Measurements from ENCODE around the gene GOLM1.

The GOLM1 gene

DNA sequence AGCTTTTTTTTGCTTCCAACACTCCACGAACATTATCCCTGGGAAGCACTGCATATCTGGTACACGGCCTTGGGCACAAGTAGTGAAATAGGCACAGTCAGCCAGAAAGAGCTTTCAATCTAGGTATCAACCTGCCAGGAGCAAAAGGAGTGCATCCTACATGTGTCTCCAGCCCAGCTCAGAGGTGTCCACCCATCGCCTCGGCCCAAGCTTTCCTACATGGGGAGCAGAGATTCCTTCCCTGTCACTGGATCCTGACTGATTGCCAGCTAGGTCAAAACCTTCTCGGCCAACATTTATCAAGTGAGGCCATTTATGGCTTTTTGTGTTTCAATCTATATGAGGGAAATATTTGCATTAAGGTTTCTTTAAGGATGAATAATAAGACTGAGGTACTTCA is 55.8 kb downstream of the GOLM1 start:
- DNase-seq: no peak

DNA sequence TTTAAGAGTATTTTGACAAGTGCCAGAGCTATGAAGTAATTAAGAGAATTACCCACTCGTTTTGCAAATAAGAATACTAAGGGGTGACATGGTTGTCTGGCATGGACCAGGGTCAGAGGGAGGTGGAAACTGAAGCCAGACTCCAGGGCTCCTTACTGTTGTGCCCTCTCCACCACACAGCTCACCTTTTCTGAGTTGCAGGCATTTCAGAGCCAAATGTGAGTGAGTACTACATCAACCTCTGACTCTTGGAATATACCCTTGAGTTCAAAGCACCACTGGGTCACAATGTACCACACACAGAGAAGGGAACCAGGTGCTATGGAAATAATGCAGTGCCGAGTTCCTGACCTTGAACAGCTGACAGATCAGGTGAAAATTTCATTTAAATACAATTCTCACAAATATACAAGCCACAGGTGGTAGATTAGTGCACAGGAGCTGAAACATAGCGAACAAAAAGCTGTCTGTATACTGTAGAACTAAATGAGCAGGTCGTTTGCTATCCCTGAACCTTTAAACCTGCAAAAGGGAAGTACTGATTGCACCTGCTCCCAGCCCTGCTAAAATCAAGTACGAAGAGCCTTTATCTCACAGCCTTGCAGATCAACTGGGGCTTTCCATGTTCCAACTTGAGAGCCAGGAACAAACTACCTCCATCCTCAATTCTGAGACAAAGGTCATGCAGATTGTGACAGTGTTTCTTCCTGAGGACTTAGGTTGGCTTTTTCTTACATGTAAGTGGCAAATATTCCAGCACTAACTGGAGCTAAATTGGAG is 57.0 kb downstream of the GOLM1 start:
- DNase-seq: no peak

DNA sequence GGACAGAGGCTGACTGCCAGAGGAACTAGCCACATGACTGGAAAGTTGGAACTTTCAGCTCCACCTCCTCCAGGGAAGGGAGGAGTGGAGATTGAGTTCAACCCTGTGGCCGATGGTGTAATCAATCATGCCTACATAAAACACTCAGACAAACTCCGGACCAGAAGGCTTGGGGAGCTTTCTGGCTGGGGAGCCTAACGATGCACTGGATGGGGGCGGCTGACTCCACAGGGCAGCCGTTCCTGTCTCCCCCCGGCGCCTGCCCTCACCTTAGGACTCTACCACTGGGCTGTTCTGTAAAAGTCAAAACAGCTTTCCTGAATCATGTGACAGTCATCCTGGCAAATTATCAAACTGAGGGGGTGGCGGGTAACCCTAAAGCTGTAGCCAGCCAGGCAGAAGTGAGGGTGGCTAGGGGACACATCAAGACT is 58.0 kb downstream of the GOLM1 start:
- no peak for DNase-seq

DNA sequence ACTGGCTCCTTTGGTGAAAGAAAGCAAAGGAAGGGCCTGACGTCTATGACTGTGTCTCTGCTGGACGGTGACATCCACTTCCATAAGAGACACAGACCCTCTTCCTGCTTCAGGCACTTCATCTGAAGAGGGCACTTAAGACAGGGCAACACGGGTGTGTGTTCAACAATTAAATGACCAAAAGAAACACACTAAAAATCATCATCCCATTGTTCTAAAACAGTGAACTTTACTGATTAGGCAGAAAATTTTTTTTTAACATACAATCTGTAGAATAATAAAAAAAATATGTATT is 58.5 kb downstream of the GOLM1 start:
- no peak for DNase-seq

DNA sequence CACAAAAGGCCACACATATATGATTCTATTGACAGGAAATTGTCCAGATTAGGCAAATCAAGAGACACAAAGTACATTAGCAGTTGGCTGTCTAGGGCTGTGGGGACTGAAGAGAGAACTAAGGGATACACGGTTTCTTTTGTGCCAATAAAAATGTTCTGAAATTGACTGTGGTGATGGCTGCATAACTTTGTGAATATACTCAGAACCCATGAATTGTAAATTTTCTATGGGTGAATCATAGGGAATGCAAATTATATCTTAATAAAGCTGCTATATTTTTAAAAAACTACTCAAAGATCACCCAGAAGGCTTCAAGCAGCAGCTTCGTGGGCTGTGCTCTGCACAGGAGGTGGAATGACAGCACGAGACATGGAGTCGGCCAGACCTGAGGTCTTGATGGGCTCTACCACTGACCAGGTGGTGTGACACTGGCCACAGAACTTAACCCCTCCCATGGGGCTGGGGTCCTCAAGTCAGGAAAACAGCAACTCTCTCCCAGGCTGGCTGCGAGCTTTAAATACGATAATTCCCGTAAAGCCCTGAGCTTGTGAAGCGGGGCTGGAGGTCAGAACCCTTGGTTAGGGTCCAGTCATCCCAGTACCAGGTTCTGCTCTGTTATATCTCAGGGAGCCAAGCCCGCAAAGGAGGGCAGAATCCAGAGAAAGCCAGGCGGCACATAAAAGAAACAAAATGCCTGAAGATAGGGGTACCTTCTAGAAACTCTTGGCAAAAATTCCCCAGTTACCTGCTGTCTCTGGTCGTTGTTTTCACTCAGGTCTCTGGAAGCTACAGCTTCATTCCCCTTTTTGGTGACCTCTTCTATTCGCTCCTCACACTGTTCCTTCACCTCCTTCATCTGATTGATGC is 59.1 kb downstream of the GOLM1 start:
- DNase-seq: no peak

DNA sequence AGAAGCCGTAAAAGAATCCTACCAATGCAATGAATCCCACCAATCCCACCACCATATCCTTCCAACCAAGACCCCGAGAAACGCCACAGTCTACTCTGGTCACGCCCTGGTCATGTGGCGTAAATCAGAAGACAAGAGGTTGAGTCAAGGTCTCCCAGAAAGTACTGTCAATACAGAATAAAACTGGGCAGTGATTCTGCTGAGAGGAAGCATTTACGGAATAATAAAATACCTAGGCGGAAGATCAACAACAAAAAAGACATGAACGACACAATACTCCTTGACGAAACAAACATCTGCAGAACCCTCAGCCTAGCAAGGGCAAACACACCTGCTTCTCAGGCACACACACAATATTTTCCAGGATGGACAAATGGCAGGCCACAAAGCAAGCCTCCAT is 62.8 kb downstream of the GOLM1 start:
- DNase-seq: no peak

DNA sequence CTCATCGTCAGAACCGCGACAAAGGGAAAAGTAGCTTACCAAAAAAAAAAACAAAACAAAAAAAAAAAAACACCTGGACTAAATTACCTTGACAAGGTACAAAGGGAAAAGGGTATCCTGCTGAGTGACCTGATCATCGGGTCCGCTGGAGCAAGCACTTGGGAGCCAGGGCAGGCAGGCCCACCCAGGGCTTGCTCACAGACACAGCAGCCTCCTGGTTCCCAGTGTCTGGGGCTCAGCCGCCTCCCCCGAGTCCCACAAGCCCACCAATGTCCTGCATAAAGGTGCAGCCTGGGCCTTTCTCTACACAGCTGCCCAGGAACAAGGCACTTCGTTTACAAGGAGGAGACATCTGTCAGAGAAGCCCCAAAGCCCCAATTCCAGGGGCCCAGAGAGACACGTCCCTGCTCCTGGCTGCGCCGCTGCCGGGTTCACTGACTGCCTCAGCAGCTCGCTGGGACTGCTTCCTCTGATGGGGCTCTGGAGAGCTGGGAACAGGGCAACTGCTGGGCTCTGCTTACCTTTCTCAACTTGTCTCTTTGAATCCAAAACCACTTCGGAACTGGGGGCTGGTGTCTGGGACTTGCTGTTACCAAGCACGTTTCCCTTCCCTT is 63.4 kb downstream of the GOLM1 start:
- DNase-seq: no peak

DNA sequence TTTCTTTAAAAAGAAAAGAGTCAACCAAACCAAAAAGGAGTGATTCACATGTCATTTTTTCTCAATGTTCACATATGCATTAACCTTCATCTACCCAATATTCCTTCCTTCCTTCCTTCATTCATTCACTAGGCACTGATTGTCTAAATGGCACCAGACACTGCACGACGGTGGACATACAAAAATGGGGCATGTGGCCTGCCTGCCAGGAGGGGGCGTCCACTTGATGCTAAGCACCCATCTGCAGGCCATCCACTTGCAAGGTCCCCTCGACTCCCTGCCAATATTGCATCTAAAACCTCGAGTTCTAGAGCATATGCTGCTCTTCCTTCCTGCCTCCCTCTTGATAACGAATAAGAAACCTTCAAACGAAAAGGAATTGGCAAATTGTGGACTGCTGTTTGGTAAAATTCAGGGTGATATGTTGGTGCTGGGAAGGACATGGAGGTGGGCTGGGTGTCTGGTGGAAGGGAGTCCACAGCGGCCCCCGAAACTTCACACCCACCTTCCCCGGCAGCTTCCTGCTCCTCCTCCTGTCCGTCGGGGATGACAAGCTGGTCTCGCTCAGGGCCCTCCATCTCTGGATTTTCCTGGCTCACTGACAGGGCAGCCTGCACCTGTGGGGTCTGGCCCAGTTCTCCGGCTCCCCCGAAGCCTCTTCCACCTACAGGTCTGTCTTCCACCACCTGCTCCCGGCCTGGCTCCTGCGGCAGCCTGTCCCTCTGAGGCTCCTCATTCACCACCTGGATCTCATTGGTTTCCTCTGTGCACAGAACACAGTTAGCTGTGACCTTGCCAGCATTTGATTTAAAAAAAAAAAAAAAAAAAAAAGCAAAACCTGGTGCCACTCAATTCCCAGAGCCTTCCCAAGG is 64.3 kb downstream of the GOLM1 start:
- DNase-seq: peak; percentile 48

DNA sequence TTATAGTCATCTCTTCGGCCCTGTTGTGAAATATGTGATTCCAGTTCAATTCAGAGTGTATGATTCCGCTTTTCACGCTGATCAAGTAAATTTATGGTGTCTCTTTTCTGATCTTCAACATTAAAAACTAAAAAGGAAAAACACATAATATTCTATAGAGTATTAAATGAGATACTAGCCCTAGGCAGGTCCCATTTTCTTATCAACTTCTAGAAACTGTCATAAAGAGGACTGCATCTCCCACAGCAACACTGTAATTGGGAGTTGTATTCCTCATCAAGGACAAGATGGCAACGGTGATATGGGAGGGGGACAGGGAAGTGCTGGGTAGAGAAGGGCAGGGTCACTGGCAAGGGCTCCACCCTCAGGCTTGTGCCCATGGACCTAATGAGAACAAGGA is 71.6 kb downstream of the GOLM1 start:
- DNase-seq: no peak

DNA sequence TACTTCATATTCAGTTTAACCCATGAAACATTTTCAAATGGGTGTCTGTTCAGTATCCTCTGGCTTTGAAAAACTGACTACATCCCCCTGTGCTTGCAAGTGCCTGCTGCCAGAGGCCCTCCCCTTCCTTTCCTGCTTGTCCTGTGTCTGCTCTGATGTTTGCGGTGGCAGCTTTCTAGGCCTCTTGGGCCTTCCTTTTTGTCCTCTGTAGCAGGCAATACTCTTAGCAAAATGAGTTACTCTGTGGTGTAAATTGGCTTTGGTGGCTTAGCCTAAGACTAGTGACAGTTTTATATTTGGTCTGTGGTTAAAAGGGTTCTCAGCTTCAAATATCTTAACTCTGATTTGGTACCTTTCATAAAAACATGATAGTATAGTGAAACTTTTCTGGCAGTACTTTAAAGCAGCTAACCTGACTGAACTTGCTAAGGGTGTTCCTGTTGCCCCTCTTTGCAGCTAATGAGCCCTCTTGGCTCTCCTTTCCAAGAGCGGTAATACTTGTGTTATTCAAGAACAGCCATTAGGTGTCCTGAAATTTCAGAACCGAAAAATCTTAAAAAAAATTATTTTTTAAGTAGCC is 76.6 kb downstream of the GOLM1 start:
- no peak for DNase-seq

DNA sequence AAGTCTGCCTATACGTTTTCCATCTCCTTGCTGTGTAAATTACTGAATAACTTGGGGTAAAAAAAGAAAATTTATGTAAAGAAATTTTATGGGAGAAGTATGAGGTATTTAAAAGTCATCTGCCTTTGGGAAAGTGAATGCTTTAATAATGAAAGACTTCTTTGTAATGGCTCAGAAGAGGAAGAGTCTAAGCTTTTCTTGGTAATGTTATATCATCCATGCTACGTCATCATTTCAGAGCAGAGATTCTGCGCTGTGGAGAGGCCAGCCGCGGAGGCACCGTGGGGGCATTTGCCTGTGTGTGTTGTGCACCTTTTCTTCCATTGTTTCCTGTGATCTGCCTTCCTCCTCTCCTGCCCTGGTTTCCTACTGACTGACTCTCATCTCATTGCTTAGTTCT is 78.2 kb downstream of the GOLM1 start:
- no peak for DNase-seq

DNA sequence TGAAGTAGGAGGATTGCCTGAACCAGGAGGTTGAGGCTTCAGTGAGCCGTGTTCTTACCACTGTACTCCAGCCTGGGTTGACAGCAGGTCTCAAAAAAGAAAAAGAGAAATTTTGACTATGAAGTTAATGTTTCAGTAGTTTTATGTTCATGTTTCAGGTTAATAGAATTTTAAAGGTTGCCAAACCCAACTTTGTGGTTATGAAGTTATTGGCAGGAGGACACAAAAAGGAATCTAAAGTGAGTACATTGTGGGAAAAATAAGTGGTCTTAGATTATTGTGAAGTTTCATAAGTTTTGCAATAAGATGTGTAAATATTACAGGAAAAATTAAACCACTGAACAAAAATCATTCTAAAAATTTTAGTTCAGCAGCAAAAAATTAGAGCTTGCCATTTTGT is 78.6 kb downstream of the GOLM1 start:
- no peak for DNase-seq

DNA sequence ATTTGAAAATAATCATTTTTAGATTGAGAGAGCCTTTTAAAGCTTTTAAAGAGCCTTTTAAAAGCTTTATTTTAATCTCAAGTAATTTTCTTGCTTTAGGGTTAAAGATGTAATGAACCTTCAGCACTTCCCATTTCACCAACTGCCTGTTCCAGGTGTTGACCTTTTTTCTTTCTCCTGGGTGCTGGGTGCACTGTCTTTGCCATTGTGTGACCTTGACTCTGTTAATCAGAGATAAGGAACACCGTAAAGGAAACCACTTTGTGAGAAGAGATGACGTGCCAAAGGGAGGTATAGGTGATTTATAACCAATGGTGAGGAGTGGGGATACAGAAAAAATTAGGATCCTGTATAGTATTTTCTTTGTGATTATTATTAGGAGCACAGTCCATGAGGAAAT is 90.2 kb downstream of the GOLM1 start:
- DNase-seq: no peak

DNA sequence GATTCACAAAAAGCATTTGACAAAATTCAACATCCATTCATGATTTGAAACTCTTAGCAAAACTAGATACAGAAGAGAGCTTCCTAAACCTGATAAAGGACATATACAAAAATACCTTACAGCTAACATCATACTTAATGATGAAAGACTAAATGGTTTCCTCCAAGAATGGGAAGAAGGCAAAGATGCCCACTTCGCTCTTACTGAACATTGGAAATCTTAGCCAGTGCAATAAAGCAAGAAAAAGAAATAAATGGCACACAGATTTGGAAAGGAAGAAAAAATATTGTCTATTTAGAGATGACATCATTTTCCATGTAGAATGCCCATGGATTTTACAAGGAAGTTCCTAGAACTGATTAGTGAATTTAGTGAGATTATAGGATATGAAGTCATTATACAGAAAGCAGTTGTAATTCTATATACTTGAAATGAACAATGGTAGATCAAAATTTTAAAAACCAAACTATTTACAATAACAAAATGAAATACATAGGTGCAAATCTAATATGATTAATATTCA is 94.0 kb downstream of the GOLM1 start:
- DNase-seq: no peak

DNA sequence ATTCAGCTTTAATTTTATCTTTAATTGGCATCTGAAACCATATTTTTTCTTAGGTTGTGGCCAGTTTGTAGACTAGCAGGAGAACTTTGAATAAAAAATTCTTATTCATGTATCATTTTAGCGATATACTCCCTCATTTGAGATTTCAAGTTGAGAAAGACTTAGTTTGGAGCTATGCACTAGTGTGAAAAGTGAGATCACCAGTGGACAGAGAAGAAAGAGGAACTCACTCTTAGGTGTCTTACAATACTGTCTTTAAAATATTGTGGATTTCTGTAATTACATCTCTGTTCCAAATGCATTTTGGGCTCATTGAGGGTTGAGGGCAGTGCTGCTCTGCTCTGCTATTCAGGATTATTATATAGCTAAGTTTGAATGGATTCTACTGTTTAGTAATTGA is 103.8 kb downstream of the GOLM1 start:
- no peak for DNase-seq

DNA sequence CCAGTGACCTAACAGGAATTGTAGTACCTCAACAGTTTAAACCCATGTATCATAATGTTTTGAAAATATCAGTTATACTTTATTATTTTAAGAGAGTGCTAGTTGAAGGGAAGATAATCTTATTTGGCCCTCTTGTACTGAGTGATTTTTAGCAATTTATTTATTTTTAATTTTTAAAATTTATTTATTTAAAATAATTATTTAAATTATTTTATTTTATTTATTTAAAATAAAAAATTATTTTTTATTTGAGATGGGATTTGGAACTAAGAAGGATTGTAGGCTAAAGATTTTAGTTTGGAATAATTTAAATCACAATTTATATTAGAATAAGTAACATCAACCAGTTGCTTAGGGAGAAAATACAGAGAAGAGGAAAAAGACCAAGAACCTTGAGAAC is 104.3 kb downstream of the GOLM1 start:
- no peak for DNase-seq

DNA sequence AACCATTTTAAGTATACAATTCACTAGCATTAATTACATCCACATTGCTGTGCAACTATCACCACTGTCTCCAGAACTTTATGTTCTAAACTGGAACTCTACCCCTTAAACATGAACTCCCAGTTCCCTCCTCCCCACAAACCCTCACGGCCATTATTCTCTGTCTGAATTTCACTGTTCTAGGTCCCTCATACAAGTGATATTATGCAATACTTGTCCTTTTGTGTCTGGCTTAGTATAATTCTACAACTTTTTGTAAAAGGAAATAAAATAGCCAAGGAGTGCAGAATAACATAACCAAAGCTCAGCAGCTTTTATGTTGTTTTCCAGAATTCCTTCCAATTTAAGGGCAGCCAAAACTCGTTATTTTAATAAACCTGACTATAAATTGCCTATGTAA is 105.2 kb downstream of the GOLM1 start:
- no peak for DNase-seq

DNA sequence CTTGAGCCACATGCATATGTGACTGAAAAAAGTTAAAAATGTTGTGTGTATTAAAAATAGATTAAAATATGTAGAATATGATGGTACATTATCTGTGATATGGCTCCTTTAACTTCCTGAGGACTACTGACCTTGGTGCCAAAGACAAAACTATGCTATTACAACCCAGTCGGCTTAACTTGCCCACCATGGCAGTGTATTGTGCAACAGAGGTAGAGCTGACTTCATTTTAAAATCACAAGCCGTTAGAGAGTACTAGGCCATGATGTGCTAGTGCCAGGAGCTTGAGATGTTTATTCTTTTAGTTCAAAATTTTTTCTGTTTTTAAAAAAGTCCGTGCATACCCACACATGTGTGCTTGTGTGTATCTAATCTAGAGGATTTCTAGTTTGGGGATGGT is 112.1 kb downstream of the GOLM1 start:
- DNase-seq: no peak

DNA sequence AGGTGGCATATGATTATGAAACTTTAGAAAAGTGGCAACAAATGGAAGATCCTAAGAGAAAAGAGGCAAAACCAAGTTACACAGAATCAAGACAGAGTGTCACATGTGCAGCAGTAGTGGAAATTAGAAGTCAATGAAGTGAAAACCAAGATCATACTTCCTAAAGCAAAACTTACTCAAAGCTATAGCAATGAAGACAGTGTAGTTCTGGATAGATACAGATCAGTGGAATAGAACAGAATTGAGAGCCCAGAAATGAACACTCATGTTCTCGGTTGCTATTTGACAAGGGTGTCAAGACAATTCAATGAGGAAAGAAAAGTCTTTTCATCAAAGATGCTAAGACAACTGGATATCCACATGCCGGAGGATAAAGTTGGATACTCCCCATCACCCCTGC is 114.9 kb downstream of the GOLM1 start:
- DNase-seq: no peak

DNA sequence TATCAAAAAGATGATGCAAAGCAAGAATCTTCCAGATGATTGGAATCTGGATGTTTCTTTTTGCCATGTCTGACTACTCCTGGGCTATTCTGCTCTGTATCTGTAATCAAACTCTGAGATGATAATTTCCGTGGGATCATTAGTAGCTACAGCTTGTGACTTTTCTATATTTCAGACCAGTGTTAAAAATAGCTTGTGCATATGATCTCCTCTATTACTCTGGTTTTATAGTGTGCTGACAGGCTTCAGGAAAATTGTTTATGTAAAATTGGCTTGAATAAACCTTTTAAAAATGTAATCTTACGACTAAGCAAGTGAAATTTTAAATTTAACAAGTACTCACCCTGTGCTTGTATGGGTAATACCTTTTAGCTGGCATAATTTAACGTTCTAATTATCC is 118.0 kb downstream of the GOLM1 start:
- no peak for DNase-seq

DNA sequence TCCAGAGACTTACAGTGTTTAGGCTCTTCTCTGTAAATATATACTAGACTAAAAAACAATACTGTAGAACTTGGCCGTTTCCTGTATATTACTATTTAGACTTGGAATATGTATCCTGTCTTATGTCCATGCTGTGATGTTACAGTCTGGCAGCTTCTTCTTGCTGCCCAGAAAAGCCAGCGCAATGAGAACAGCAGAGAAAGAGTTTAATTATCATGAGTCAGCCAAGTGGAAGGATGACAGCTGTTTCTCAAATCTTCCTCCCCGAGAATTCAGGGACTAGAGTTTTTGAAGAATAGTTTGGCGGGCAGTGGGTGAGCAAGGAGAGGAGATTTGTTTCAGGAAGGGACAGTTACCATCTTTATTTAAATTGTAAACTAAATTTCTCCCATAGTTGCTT is 120.9 kb downstream of the GOLM1 start:
- DNase-seq: no peak

Measured in hematopoietic multipotent progenitor cell treated with erythropoietin and hydrocortisone succinate and interleukin-3 and kit ligand, for 8 days (in vitro differentiated cells).